H54 (cell line): ENCODE data around the gene CD74.

Experiments
- DNase-seq: peaks from one replicate; pipeline ENCODE4 v3.0.0; 2011; ENCODE audit warnings: low spot score, mixed read lengths; ENCODE audit not compliant: insufficient read length
- FAIRE-seq: peaks from 3 replicates; lab custom pipeline; 2011; peaks lifted over from hg19 to GRCh38; lab: Jason Lieb, UNC
- POLR2A ChIP-seq: IDR thresholded peaks from 2 replicates; pipeline ENCODE4 v1.6.1; 2011; ENCODE audit warnings: low read depth, mild to moderate bottlenecking, low read length

CD74 gene

DNA sequence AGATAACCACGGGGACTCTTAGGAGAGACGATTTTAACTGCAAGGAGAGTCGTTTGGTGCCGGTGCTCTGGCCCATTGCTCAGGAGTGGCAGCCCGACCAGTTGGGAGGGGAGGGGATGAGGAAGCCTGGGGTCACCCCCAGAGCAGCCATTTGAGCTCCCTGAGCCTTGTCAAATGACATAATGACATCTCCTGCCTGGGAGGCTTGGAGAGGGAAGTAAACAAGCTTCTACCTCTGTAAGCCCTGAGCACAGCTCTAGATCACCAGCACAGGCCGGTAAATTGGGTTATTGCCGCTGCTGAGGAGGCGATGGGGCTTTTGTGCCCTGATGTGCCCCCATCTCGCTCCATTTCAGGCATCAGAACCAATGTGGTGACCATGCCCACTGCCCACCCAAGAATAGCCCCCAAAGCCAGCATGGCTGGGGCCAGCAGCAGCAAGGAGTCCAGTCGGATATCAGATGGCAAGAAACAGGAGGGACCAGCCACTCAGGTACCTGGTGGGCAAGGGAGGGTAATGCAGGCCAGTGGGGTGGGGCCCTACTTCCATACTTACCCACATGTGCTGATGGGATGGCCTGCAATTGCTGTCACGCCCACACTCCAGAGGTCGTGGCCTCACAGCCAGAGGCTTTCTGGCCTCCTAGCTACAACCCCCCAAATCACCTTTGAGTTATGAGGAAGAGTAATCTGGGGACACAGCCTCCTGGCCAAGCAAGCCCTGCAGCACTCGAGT, 23.0 kb downstream of the CD74 start:
- no peak for TF ChIP-seq POLR2A
- no peak for DNase-seq
- no peak for FAIRE-seq

DNA sequence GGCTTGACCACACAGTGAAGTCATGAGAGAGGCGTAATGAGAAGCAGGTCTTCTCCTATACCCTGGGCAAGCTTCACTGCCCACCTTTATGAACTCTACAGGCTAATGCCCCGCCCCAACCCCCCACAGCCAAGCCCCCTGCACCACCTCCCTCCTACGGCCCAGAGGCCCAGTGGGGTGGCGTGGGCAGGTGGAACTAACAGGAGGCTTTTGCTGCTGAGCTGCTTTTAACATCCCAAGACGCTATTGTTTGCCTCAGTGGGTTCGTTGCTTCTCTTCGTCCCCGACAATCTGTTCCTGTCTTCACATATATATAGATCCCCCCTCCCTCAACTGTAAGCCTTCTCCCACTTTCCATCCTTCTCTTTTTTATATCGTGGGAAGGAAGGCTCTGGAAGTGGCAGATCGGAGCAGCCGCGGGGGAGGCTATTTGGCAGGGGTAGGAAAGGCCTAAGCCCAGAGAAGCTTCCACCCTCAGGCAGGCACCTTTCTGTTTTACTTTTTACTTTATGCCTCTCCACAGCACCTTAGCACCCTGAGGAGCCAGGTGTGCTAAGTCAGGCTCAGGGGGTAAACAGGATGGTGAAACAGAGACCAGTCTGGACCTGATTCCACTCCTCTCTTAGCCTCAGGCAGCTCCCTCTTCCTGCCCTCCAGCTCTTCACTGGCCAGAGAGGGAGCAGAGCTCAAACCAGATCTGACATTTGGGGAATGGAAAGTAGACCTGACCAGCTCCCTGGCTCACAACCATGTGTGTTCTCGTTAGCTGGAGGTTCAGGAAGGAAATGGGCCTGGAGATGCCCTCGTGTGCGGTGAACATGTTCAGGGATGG, 26.5 kb downstream of the CD74 start:
- FAIRE-seq (no peak), DNase-seq (no peak)
- TF ChIP-seq POLR2A: no peak

DNA sequence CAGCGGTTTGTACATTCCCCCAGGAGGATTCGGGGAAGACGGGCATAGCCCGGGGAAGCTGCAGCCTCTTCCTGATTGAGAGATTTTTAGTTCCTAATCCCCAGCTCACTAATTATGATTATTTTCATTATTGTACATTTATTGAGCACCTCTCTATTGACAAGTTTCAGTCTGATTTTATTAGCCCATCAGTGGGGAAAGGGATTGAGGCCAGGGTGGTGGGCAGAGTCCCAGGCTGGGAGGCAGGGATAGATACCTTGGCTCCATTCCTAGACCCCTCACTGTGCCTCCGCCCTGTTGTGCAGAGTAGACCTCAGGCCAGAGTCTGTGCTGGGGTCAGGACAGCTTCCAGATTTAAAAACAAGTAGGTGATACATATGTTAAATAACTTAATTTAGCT, 28.0 kb downstream of the CD74 start:
- FAIRE-seq: no peak
- no peak for TF ChIP-seq POLR2A
- DNase-seq: no peak

DNA sequence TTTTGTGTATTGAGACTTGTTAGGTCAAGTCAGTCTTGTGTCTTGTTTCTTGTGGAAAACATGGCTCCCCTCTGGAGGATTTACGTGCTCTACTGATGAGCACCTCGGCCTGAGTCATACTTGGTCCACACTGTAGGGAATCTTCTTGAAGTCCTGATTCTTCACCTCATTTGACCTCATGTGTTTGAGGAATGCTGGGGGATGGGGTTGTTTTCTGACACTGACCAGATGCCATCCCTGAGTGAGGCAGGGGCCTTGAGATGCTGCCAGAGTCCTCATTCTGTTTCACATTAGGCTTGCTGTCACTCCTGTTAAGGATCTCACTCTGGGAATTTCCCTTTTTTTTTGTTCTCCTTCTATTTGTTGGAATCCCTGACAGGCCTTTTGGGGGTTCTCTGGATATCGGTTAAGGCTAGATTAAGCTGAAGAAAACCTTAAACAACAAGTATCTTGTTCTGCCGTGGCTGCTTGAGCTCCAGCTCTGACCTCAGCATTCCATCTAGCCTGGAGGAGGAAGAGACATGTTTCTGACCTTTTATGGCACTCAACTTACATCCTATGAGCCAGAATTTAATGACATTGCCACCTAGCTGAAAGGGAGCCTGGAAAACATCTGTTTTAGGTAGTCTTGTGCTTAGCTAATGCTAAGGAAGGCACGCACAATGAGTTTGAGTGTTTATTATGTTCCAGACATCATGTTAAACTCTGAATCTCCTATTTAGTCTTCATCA, 34.6 kb downstream of the CD74 start:
- no peak for DNase-seq
- TF ChIP-seq POLR2A: no peak
- no peak for FAIRE-seq

DNA sequence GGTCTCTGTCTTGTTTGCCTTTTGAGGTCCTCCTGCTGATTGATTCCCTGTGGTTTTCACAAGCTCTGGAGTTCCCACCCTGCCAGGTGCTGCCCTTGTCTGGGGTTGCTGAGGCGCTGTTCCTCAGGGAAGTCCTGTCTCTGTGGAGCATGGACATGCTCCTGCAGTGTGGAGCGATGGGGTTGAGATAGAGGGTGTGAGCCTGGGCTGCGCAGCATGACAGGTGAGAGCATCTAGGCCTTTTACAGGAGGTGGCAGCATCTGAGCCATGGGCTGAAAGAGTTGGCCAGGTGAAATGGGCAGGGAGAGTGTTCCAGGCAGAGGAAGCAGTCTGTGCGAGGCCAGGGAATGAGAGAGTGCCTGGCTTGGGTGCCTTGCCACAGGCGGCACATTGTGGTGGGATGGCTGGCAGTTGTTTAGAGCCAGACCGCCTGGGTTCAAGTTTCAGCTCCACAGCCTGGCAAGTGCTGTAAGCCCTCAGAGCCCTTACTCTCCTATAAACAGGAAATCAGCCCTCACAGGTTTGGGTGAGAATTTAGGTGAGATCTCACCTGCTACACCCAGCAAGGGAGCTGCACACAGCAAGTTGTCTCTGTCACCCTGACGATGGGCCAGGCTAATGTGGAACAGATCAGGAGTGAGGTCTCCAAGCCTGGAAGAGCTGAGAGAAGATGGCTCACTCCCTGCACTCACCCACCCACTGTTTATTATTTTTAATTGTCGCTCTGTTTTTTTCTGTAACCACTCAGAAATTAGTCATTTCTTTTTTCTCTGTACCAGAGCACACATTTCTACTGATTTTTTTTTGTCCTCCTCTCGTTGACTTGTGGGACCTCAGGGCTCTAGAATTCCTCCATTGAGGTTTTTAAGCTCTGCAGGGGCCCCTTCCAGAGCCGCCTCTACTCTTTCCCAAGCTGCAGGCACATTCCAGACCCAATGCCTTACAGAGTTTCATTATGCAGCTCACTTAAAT, 35.6 kb downstream of the CD74 start:
- DNase-seq (no peak), FAIRE-seq (no peak)
- no peak for TF ChIP-seq POLR2A

DNA sequence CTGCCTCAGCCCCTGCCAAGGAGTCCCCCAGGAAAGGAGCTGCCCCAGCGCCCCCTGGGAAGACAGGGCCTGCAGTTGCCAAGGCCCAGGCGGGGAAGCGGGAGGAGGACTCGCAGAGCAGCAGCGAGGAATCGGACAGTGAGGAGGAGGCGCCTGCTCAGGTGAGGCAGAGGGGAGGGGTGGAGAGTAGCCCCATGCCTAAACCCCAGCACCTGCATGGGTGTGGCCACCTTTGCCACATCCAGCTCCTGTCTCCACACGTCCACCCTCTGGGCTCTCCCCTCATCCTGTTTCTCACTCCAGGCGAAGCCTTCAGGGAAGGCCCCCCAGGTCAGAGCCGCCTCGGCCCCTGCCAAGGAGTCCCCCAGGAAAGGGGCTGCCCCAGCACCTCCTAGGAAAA, 38.1 kb downstream of the CD74 start:
- TF ChIP-seq POLR2A: no peak
- DNase-seq (no peak), FAIRE-seq (no peak)

DNA sequence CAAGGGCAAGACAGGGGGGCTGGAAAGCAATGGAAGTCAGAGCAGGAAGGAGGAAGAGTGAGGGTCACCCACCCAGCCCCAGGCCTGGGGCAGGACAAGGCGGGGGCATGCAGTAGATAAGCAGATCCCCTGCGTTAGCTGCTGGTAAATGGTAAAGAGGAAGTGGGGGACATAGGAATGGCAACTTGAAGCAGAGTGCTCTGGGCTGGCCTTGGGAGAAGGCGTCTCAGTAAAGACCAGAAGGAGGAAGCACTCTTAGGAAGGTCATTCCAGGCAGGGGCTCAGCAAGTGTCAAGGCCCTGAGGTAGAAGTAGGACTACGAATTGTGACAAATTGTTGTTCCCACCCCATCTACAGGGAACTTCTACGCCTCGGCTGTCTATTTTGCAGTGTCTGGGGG, 40.1 kb downstream of the CD74 start:
- TF ChIP-seq POLR2A: no peak
- no peak for DNase-seq
- no peak for FAIRE-seq

DNA sequence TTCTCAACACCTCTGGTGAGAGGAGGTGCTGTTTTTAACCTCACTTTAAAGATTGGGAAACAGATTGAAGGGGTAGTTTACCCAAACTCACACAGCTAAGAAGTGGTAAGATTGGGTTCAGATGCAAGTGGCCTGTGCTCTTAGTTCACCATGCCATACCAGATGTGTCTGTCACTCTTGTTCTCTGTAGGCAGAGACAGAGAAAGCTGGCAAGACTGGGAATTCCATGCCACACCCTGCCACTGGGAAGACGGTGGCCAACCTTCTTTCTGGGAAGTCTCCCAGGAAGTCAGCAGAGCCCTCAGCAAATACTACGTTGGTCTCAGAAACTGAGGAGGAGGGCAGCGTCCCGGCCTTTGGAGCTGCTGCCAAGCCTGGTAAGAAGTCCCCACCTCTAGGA, 44.2 kb downstream of the CD74 start:
- no peak for TF ChIP-seq POLR2A
- FAIRE-seq (no peak), DNase-seq (no peak)

DNA sequence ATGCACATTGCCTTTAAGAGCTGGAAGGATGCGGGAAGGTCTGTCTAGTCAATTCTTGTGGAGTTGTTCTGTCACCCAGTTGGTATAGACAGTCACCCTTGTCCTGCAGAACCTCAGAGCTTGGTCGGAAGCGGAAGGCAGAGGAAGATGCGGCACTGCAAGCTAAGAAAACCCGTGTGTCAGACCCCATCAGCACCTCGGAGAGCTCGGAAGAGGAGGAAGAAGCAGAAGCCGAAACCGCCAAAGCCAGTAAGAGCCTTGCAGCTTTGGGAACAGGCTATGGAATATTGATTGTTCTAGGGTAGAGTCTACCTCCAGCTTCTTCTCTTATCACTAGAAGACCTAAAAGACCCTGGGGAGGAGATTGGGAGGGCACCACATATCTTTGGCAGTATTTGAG, 48.7 kb downstream of the CD74 start:
- no peak for TF ChIP-seq POLR2A
- FAIRE-seq (no peak), DNase-seq (no peak)

DNA sequence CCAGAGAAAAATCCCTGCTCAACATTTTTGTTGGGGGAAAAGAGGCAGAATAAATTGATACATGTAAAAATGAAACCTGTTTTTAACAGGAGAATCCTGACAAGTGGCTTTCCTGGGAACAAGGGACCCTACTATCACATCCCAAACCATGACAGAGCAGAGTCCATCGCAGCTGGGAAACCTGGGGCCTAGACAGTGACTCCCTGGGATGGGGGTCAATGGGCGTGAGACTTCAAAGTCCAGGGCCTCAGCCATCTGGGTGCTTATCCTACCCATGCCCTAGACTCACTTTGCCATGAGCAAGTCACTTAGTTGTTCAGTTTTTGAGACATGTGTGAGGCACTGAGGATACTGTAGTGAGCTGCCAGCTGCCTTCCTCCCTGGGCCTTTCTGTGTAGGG, 49.5 kb downstream of the CD74 start:
- FAIRE-seq: no peak

DNA sequence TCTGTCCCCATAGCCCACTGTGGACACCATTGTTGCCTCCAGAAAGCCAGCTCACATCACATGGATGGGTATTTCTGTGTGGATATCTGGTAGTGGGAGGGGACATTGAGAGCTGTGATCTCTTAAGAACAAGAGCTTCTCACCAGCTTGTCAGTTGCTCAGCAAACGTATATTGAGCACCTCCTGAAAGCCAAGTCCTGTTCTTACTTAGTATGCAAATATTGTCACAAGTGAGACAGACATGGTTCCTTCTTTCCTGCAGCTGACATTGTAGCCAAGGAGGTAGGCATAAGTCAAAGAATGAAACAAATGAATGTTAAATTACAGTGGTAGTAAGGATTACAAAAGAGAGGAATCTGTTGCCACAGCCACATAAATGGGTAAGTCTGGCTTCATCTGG, 51.4 kb downstream of the CD74 start:
- TF ChIP-seq POLR2A: no peak
- FAIRE-seq: no peak
- DNase-seq: no peak

More for the DNA sequence above, 49.5 kb downstream of the CD74 start:
- no peak for TF ChIP-seq POLR2A
- DNase-seq: no peak

DNA sequence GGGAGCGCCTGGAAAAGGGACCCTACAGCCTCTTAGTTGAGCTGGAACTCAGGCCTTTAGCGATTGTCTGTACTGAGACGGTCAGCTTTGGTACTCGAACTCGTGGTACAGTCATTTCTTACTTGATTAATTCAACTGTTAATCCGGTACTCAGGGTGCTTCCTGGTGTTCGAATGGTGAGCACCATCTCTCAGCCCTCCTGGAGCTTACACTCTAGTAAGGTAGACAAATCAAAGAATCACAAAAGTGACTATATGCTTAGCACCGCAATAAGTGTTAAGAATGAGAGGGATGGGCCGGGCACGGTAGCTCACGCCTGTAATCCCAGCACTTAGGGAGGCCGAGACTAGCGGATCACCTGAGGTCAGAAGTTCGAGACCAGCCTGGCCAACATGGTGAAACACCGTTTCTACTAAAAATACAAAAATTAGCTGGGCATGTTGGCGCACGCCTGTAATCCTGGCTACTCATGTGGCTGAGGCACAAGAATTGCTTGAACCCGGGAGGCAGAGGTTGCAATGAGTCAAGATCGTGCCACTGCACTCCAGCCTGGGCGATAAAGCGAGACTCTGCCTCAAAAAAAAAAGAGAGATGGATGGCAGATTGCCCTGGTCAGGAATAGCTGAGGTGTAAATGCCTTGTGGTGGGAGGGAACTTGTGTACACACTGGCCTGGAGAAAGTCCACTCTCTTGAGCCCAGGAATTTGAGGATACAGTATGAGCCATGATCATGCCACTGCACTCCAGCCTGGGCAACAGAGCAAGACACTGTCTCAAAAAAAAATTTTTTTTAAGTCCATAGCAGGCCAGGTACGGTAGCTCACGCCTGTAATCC, 54.2 kb downstream of the CD74 start:
- no peak for DNase-seq
- FAIRE-seq: no peak
- TF ChIP-seq POLR2A: no peak
